Central memory CD8-positive, alpha-beta T cell (primary cell): ENCODE data around the gene RIMBP2.

Experiments
- ATAC-seq: fragments of 150-1000 bp; cut with Tn5 transposase; replicated peaks from 2 replicates; pipeline ENCODE4 v1.10.0; 2022; ENCODE audit warnings: mild to moderate bottlenecking, moderate FRiP score, moderate number of reproducible peaks; ENCODE audit not compliant: poor library complexity, severe bottlenecking; ENCODE audit errors: extremely low read depth
- DNase-seq, 2 donors: peaks; one replicate each; pipeline ENCODE4 v3.0.0; 2021; ENCODE audit warnings: low spot score in 2 of 2
- H3K27ac Mint-ChIP-seq: one replicate; pipeline ENCODE4 v1.8.0; 2022; ENCODE audit warnings: low read depth, mild to moderate bottlenecking, moderate library complexity, mixed read lengths
- H3K27me3 Mint-ChIP-seq: one replicate; pipeline ENCODE4 v1.8.0; 2022; ENCODE audit warnings: mixed read lengths
- H3K36me3 Mint-ChIP-seq: one replicate; pipeline ENCODE4 v1.8.0; 2022; ENCODE audit warnings: mild to moderate bottlenecking, moderate library complexity, mixed read lengths; ENCODE audit not compliant: insufficient read depth
- H3K4me1 Mint-ChIP-seq: one replicate; pipeline ENCODE4 v1.8.0; 2022; ENCODE audit warnings: mixed read lengths
- H3K4me3 Mint-ChIP-seq: one replicate; pipeline ENCODE4 v1.8.0; 2022; ENCODE audit warnings: mild to moderate bottlenecking, moderate library complexity, mixed read lengths
- H3K9me3 Mint-ChIP-seq: one replicate; pipeline ENCODE4 v1.8.0; 2022; ENCODE audit warnings: mixed read lengths

The RIMBP2 gene

GRCh38 chr12:130461447-130461815, 254.7 kb downstream of the RIMBP2 start:
- ATAC-seq, result no peak
- no peak for DNase-seq
- Mint-ChIP-seq H3K4me3 (no peak overlapping the region), H3K9me3 (no peaks in the 10 kb centered on the region), H3K27ac (no peak overlapping the region), H3K27me3 (no peaks in the 10 kb centered on the region), H3K36me3 (no peaks in the 10 kb centered on the region), H3K4me1 (no peaks in the 10 kb centered on the region)

DNA sequence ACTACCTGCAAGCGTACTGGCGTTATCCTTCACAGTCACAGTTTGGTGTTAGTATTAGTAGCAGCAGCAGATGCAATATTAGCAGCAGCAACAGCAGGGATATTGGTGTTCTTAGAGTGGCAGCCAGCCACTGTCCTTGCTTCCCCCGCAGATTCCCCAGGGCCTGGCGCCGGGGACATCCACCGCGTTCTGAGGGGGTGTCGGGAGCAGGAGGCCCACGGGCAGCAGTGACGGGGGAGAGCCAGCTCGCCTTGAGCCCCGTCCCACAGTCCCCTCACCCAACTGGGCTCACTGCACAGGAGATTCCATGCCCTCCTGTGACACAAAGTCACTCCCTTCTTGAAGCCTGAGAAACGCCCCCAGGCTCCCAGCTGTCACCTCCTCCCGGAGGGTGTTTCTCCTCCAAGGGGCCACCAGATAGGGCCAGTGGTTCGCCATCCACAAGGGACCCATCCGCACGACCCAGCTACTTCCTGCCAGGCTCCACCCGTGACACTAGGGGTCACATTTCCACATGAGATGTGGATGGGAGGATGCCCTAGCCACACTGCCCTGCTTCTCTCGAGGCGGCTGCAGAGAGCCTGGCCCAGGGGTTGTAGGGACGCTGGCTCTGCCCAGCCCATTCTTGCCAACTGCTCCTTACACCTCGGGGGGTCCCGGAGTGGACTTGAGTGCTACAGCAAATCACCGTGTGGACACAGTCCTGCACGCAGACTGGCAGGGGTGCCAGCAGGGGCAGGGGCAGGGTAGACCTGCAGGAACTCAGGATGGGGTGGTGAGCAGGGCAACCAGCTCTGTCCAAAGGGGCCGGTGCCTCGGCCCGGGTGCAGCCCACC, 255.3 kb downstream of the RIMBP2 start:
- Mint-ChIP-seq H3K36me3 (no peaks in the 10 kb centered on the region), H3K4me1 (no peaks in the 10 kb centered on the region), H3K4me3 (no peak overlapping the region), H3K9me3 (no peaks in the 10 kb centered on the region), H3K27ac (no peak overlapping the region), H3K27me3 (no peaks in the 10 kb centered on the region)
- ATAC-seq (no peak), DNase-seq (no peak)

DNA sequence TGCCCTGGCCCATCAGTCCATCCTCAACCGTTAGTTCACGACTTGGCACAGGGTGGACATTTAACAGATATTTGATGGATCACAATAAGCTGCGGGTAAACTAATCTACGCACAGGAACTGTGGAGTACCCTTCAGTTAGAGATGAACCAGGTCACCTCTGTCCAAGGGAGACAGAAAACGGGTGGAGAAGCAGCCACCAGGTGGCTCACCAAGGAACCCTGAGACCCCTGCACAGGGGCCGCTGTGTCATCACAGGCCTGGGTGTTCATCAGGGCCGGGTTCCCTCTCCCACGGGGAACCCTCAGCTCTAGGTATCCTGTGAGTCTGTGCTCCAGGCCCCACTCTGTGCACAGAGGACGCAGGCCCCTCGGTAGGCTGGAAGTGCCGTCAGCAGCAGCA, 256.2 kb downstream of the RIMBP2 start:
- H3K4me1 Mint-ChIP-seq, result no peaks in the 10 kb centered on the region
- no peak for DNase-seq
- no peak overlapping the region for H3K27ac Mint-ChIP-seq
- H3K36me3 Mint-ChIP-seq, result no peaks in the 10 kb centered on the region
- H3K9me3 Mint-ChIP-seq, result no peaks in the 10 kb centered on the region
- no peaks in the 10 kb centered on the region for H3K27me3 Mint-ChIP-seq
- no peak for ATAC-seq
- no peak overlapping the region for H3K4me3 Mint-ChIP-seq

GRCh38 chr12:130458341-130458740, 257.8 kb downstream of the RIMBP2 start:
- Mint-ChIP-seq H3K27me3 (no peaks in the 10 kb centered on the region), H3K4me3 (no peak overlapping the region), H3K4me1 (no peaks in the 10 kb centered on the region), H3K27ac (no peak overlapping the region), H3K36me3 (no peaks in the 10 kb centered on the region), H3K9me3 (no peaks in the 10 kb centered on the region)
- DNase-seq, result no peak
- ATAC-seq, result no peak

DNA sequence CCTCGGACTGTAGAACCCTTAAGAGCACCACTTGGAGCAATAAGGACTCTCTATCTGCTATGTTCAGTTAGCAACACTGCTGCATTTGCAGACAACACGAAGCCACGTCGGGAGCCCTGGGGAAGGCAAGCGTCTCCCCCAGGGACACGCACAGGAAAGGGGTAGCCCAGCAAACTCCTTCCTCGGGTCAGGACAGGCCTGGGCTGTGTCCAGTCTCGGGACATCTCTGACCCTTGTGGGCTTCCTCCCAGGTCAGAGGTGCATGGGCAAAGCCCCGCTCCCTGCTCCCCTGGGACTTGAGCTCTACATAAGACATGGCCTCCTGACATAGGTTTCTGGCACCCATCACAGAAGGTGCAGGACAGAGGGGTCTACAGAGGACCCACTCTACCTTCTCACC, 258.9 kb downstream of the RIMBP2 start:
- no peak overlapping the region for H3K27ac Mint-ChIP-seq
- no peaks in the 10 kb centered on the region for H3K4me1 Mint-ChIP-seq
- H3K4me3 Mint-ChIP-seq, result no peak overlapping the region
- DNase-seq, result no peak
- no peaks in the 10 kb centered on the region for H3K27me3 Mint-ChIP-seq
- H3K9me3 Mint-ChIP-seq, result no peaks in the 10 kb centered on the region
- no peak for ATAC-seq
- H3K36me3 Mint-ChIP-seq, result no peaks in the 10 kb centered on the region

GRCh38 chr12:130456375-130457199, 259.5 kb downstream of the RIMBP2 start:
- Mint-ChIP-seq H3K4me3 (no peak overlapping the region), H3K4me1 (no peaks in the 10 kb centered on the region), H3K36me3 (no peaks in the 10 kb centered on the region), H3K27me3 (no peaks in the 10 kb centered on the region), H3K27ac (no peak overlapping the region), H3K9me3 (no peaks in the 10 kb centered on the region)
- no peak for DNase-seq
- no peak for ATAC-seq

DNA sequence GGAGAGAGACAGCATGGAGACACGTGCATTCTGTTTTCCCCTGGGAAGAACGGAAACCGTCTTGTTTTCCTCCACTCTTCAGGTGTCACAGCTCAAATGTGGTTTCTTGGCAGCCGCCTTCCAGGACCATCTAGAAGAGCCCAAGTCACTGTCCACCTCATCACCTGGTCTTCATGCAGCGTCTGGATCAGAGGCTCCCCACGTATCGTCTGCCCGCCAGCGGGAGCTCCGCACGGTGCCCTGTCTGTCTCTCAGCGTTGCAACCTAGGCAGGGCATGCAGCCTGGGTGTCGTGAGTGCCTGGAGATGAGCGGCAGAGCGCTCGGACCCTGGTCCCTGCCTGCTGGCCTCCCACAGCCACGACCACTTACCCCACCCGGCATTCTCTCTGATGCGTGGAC, 260.9 kb downstream of the RIMBP2 start:
- Mint-ChIP-seq H3K36me3 (no peaks in the 10 kb centered on the region), H3K4me1 (no peaks in the 10 kb centered on the region), H3K27ac (no peak overlapping the region), H3K27me3 (no peaks in the 10 kb centered on the region), H3K9me3 (no peaks in the 10 kb centered on the region), H3K4me3 (no peak overlapping the region)
- DNase-seq, result no peak
- no peak for ATAC-seq

DNA sequence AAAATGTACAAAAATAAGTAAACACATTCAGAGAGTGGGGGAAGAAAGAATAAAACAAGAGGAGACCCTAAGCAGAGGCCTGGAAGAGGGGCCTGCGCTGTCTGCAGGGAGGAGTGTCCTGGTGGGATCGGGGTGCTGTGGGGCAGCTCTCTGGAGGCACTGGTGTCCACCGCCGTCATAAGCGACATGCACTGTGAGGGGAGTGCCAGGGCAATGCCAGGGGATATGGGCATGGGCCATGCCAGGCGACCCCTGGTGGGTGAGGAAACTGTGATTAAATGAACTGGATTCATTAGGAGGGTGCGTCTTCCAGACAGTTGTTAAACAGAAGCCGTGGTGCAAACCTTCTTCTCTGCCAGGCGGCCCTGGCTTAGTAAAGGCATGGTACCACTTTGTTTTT, 261.8 kb downstream of the RIMBP2 start:
- ATAC-seq (no peak), DNase-seq (no peak)
- no peaks in the 10 kb centered on the region for H3K9me3 Mint-ChIP-seq
- H3K27me3 Mint-ChIP-seq, result no peaks in the 10 kb centered on the region
- no peaks in the 10 kb centered on the region for H3K4me1 Mint-ChIP-seq
- H3K36me3 Mint-ChIP-seq, result no peaks in the 10 kb centered on the region
- H3K27ac Mint-ChIP-seq, result no peak overlapping the region
- no peak overlapping the region for H3K4me3 Mint-ChIP-seq

GRCh38 chr12:130452546-130452945, 263.6 kb downstream of the RIMBP2 start:
- Mint-ChIP-seq H3K27ac (no peak overlapping the region), H3K27me3 (no peaks in the 10 kb centered on the region), H3K4me1 (no peaks in the 10 kb centered on the region), H3K36me3 (no peaks in the 10 kb centered on the region), H3K9me3 (no peaks in the 10 kb centered on the region), H3K4me3 (no peak overlapping the region)
- DNase-seq (no peak), ATAC-seq (no peak)

GRCh38 chr12:130451001-130451930, 264.8 kb downstream of the RIMBP2 start:
- no peaks in the 10 kb centered on the region for H3K4me1 Mint-ChIP-seq
- no peak overlapping the region for H3K27ac Mint-ChIP-seq
- no peaks in the 10 kb centered on the region for H3K9me3 Mint-ChIP-seq
- no peak for ATAC-seq
- H3K36me3 Mint-ChIP-seq, result no peaks in the 10 kb centered on the region
- DNase-seq, result no peak
- no peak overlapping the region for H3K4me3 Mint-ChIP-seq
- no peaks in the 10 kb centered on the region for H3K27me3 Mint-ChIP-seq

- Mint-ChIP-seq H3K4me1 (no peaks in the 10 kb centered on the region), H3K27me3 (no peaks in the 10 kb centered on the region), H3K9me3 (no peaks in the 10 kb centered on the region), H3K36me3 (no peaks in the 10 kb centered on the region), H3K27ac (no peak overlapping the region), H3K4me3 (no peak overlapping the region)
- ATAC-seq, result no peak
- no peak for DNase-seq
These were observed 266.8 kb downstream of the RIMBP2 start for GRCh38 chr12:130449291-130449690.

GRCh38 chr12:130448044-130448821, 267.9 kb downstream of the RIMBP2 start:
- no peaks in the 10 kb centered on the region for H3K4me1 Mint-ChIP-seq
- ATAC-seq (no peak), DNase-seq (no peak)
- H3K27me3 Mint-ChIP-seq, result no peaks in the 10 kb centered on the region
- H3K27ac Mint-ChIP-seq, result no peak overlapping the region
- H3K9me3 Mint-ChIP-seq, result no peaks in the 10 kb centered on the region
- no peak overlapping the region for H3K4me3 Mint-ChIP-seq
- H3K36me3 Mint-ChIP-seq, result no peaks in the 10 kb centered on the region
